Pancreas (tissue), 10 donors: ENCODE data around the gene RPL13. TPM values are rescaled to one million over a fixed set of nuclear protein-coding genes. Genes with fewer than 3 reads are reported as not detected.
A peak's percentile ranks its signal among the peaks of the same experiment; 100 is the strongest.

Source experiments
- ATAC-seq, 4 donors: fragments of 200-7000 bp; cut with Tn5 transposase; one replicate each; pipeline versions ENCODE4 v1.8.0 to v1.9.1; 2020; ENCODE audit warnings: mild to moderate bottlenecking in 4 of 4, moderate library complexity in 4 of 4
- DNase-seq, 6 donors: peaks; one replicate each; pipeline ENCODE4 v3.0.0-alpha.2; 2020
- FAIRE-seq: peaks from 2 replicates; lab custom pipeline; 2012; peaks lifted over from hg19 to GRCh38; lab: Jason Lieb, UNC
- H3K27ac ChIP-seq, 4 donors: fragments of 200-600 bp; sonication (generic); 1 replicate in 3 of 4; 2 replicates in 1 of 4; pipeline versions ENCODE4 v1.5.0 to v1.8.0; 2020
- H3K27me3 ChIP-seq, 4 donors: fragments of 200-600 bp; one replicate each; pipeline ENCODE4 v1.8.0; 2021
- H3K36me3 ChIP-seq, 3 donors: fragments of 200-600 bp; sonication (generic) in 1 of 3; one replicate each; pipeline versions ENCODE4 v1.5.0 to v1.8.0; 2020 to 2021
- H3K4me1 ChIP-seq, 3 donors: fragments of 200-600 bp; one replicate each; pipeline ENCODE4 v1.8.0; 2021
- H3K4me3 ChIP-seq, 4 donors: fragments of 200-600 bp; sonication (generic) in 2 of 4; one replicate each; pipeline versions ENCODE4 v1.5.0 to v1.8.0; 2020 to 2021
- H3K9me3 ChIP-seq, 4 donors: fragments of 200-600 bp; one replicate each; pipeline ENCODE4 v1.8.0; 2021
- WGBS, 2 donors: extraction: QIAGEN DNeasy Blood & Tissue Kit; methylation state at CpG; one replicate each; pipeline ENCODE4 v1.1.7; 2013; 5-methylcytosine and 5-hydroxymethylcytosine counted together
- intact Hi-C, 3 donors: fragments of 100-400 bp; cut with DNase I; formaldehyde crosslinking; loops; one replicate each; pipeline versions ENCODE4 v1.11.1 to v1.14.2; 2022
- polyA plus RNA-seq, 2 donors: library from polyadenylated mRNA; stranded (reverse); fragments of 200-250 nt; gene quantifications; one replicate each; pipeline ENCODE4 v1.2.3, GENCODE V29; 2013
- total RNA-seq, 6 donors: library from RNA; stranded (reverse); fragmentation: NEBNext Ultra II Directional in 4 of 6; extraction: Animal tissue kit (Norgen Biotek cat#: 25700) in 4 of 6; gene quantifications; one replicate each; pipeline versions ENCODE4 v1.2.1 to v1.2.4, GENCODE V29; 2021 to 2023
- TF ChIP-seq, protein P1 (sequence below), 4 donors: fragments of 200-600 bp; sonication (generic) in 3 of 4; IDR thresholded peaks; one replicate each; pipeline versions ENCODE4 v1.5.0 to v1.8.0; 2021; ENCODE audit warnings: antibody characterized with exemption in 4 of 4
- donor health status: healthy with polysubstance abuse.
- donor health status: DM: no; HTN: no; CAD: no; lungs with moderate emphysema.
- donor health status: DM: no; HTN: no; CAD: no.
- donor health status: control.
- donor health status: control.
- donor health status: Bipolar disorder and iron deficiency.
- donor health status: DM: yes; HTN: yes; CAD: no.
- donor health status: DM: no; HTN: no; CAD: no.
- donor health status: DM: no; HTN: no; CAD: no.
- donor health status: DM: yes; HTN: yes; CAD: no.

The RPL13 gene
- total and polyA plus RNA-seq, 8 donors: 1,297 to 6,500 (median 2,093) TPM

DNA sequence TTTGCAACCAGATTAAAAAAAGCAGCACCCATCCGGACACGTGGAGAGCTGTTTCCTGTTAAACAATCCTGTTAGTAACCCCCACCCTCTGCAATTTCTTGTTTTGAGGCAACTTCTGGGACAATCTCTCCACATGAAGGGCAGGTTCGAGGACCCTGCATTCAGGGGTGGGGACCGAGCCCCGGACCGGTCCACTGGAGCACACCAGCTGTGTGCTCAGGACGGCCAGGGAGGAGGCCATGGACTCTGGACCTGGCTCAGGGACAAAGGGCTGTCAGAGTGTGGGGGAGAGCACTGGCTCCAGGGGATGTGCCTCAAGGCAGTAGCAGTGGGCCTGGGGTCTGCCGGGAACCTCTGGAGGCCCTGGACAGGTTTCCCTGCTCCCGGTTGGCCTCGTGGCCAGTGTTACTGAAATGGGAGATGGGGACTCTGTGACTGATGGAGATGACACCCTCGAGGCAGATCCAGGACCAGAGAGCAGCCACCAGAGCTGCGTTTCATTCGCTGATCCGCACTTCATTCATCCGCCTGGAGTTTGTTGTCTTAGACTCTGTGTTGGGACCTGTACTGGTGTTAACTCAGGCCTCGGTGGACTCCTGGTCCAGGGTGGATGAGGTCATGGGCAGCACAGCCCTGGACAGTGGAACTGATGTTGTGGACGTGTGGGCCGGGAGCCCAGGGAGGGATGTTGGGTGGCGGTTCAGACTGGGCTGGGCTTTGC, 12.2 kb downstream of the RPL13 start:
- FAIRE-seq: no peak
- ATAC-seq: no peak
- Histone ChIP-seq H3K4me3 (no peak overlapping the region), H3K36me3 (no peaks in the 10 kb centered on the region), H3K4me1 (peaks cover 0 to 7% (median 0%) of the 10 kb centered on the region in 3 donors), H3K9me3 (no peaks in the 10 kb centered on the region), H3K27ac (no peak overlapping the region), H3K27me3 (peaks cover 0 to 4% (median 0%) of the 10 kb centered on the region in 4 donors)
- DNase-seq: no peak
- 61 to 64% methylated on average over 19 of the region's 19 CpGs for WGBS, 2 donors
- intact Hi-C loops: no loop called here
- TF ChIP-seq, protein P1, sequence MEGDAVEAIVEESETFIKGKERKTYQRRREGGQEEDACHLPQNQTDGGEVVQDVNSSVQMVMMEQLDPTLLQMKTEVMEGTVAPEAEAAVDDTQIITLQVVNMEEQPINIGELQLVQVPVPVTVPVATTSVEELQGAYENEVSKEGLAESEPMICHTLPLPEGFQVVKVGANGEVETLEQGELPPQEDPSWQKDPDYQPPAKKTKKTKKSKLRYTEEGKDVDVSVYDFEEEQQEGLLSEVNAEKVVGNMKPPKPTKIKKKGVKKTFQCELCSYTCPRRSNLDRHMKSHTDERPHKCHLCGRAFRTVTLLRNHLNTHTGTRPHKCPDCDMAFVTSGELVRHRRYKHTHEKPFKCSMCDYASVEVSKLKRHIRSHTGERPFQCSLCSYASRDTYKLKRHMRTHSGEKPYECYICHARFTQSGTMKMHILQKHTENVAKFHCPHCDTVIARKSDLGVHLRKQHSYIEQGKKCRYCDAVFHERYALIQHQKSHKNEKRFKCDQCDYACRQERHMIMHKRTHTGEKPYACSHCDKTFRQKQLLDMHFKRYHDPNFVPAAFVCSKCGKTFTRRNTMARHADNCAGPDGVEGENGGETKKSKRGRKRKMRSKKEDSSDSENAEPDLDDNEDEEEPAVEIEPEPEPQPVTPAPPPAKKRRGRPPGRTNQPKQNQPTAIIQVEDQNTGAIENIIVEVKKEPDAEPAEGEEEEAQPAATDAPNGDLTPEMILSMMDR (IDR thresholded peaks at IDR 0.05): no peak

DNA sequence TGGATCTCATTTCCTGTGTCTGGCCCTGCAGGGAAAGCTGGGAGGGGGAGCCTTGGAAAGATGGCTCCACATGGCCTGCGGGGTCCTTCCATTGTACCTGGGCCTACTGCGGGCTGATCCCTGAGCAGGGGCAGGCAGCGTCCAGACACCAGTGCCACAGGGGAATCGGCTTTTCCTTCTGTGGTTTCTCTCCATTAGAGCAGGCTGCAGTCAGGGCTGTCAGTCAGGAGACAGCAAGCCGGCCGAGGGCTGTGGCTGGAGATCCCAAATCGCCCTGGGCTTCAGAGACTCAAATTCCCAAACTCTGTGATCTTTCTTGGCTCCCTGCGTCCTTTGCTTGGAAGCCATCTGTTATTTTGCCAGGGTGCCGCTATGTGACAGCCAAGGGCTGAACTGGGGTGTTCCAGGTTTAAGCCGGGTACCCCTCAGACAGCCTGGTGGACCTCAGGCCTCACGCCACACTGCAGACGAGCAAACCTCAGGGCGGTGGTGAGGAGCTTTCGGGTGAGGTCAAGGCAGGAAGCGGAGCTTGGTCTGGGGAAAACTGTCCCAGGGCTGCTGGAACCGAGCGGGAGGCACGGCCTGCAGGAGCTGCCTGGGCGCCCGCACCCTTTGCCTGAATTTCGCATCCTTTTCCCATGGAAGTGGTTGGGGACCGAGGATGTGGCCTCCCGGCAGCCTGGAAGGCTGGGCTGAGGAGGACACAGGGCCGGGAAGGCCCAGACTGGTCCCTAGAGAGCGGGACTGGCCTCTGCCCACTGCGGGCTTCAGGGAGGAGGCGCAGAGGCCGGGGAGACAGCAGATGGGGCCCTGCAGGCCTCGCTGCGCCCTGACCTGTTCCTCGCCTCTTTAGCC, 13.6 kb downstream of the RPL13 start:
- no peak for FAIRE-seq
- intact Hi-C loops: no loop called here
- 83 to 85% methylated on average over 31 of the region's 31 CpGs for WGBS, 2 donors

DNA sequence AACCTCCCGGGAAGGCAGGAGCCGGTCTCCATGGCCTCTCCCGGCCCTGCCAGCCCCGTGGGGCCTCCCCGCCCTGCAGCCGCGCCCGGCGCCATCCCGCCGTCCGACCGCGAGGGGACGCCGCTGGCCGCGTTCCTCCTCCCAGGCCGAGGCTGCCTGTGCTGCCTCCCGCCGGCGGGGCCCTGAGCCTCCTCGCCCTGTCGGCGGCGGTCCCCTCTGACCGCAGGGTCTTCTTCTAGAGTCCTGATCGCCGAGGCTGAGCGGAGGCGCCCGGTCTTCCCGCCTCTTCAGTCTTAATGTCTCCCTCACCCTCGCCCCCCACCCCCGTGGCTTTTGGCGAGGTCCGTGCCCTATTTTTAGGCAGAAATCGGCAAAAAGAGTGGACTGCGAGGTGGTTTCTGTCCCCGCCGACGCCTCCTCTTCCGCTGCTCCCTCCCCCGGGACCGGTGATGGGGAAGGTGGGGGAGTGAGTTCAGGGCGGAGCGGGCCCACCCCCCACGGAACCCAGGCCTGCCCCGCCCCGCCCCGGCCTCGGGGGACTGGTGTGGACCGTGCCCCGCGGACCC, 14.3 kb downstream of the RPL13 start:
- WGBS, 2 donors: 6 to 13% methylated on average over 41 to 55 of the region's 55 CpGs
- Histone ChIP-seq H3K36me3 (no peaks in the 10 kb centered on the region), H3K27ac (no peak overlapping the region), H3K4me3 (peak overlapping the region in 2 of 4 donors; percentile 13 to 33), H3K9me3 (no peaks in the 10 kb centered on the region), H3K27me3 (peaks cover 0 to 4% (median 0%) of the 10 kb centered on the region in 4 donors), H3K4me1 (peaks cover 0 to 7% (median 0%) of the 10 kb centered on the region in 3 donors)
- ATAC-seq (peak; percentile 70 to 87 (median 82)), FAIRE-seq (no peak), DNase-seq (peak in 3 of 6 donors; percentile 31 to 85 (median 59))
- intact Hi-C loops: no loop called here
- TF ChIP-seq, protein P1 (IDR thresholded peaks at IDR 0.05): peak; percentile 21 to 50 (median 44)

More for the DNA sequence above, 13.6 kb downstream of the RPL13 start:
- peak overlapping the region in 1 of 4 donors; percentile 33 for H3K4me3 ChIP-seq
- no peaks in the 10 kb centered on the region for H3K36me3 ChIP-seq
- H3K4me1 ChIP-seq: peaks cover 0 to 7% (median 0%) of the 10 kb centered on the region in 3 donors
- no peaks in the 10 kb centered on the region for H3K9me3 ChIP-seq
- TF ChIP-seq, protein P1 (IDR thresholded peaks at IDR 0.05): no peak
- H3K27me3 ChIP-seq: peaks cover 0 to 4% (median 0%) of the 10 kb centered on the region in 4 donors
- no peak for DNase-seq
- H3K27ac ChIP-seq: no peak overlapping the region
- no peak for ATAC-seq

DNA sequence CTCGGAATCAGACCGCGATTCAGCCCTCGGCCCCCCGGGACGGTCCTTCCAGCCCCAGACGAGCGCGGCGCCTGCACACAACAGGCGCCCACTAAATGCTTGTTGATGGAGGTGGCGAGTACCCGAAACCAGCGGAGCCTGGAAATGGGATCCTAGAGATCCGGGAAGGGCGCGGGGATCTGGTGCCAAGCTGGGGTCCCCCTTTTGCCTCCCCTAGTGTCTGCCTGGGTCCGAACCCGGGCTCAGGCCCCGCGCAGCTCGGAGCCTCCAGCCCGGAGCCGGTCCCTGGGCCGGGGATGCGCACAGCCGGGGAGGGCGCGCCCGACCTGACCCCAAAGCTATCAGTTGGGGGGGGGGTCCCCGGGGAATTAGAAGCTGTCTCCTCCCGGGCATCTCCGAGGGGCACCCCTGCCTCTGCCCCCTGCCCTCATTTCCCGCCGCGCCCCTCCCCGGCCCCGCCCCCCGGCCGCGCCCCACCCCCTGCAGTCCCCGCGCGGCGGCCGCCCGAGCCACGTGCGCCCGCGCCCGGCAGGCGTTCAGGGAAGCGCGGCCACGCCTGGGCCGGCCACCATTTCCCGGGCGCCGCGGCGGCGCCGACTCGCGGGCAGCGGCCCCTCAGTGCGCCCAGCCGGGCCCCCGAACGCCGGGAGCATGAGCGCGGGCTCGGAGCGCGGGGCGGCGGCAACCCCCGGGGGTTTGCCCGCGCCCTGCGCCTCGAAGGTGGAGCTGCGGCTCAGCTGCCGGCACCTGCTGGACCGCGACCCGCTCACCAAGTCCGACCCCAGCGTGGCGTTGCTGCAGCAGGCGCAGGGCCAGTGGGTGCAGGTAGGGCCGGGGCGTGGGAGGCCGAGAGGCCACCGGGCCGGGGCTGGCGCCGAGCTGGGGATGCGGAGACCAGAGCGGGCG, 15.0 kb downstream of the RPL13 start, which contains the start of gene CPNE7:
Gene CPNE7 (plus strand): TSS at position 512 of the 906 bp plus-strand sequence. CDS start 140 bp downstream, at position 652.
- ATAC-seq: peak in 2 of 4 donors; percentile 33 to 34
- no peak for FAIRE-seq
- peak in 1 of 6 donors; percentile 67 for DNase-seq
- H3K4me1 ChIP-seq: peaks cover 0 to 7% (median 0%) of the 10 kb centered on the region in 3 donors
- peaks cover 0 to 4% (median 0%) of the 10 kb centered on the region in 4 donors for H3K27me3 ChIP-seq
- no peaks in the 10 kb centered on the region for H3K9me3 ChIP-seq
- no peaks in the 10 kb centered on the region for H3K36me3 ChIP-seq
- H3K27ac ChIP-seq: no peak within 1 kb of the TSS
- H3K4me3 ChIP-seq: peak within 1 kb of the TSS in 2 of 4 donors; percentile 13 to 33
- intact Hi-C loops: no loop called here
- WGBS, 2 donors: 4% methylated on average over 50 to 99 of the region's 103 CpGs
- TF ChIP-seq, protein P1 (IDR thresholded peaks at IDR 0.05): no peak
